Measurements from ENCODE around the gene GPR139. TPM values are rescaled to one million over a fixed set of nuclear protein-coding genes. Genes with fewer than 3 reads are reported as not detected.

The GPR139 gene
- total and polyA plus RNA-seq, 2 donors from 2014 or later = not detected

Other genes starting within 250 kb of the GPR139 start
- gene GPRC5B, start 189.0 kb downstream of the GPR139 start, total RNA-seq = 53.1 TPM
- gene GPRC5B, start 189.0 kb downstream of the GPR139 start, polyA plus RNA-seq (ENCODE audit: insufficient read depth, low read depth, low replicate concordance) = 66.3 TPM